Stomach smooth muscle (tissue), 2 donors: ENCODE results near the gene RAPGEF1.
"Not testable (repeated sequence)": the region's sequence is repeated elsewhere in the genome, so short reads cannot be mapped to it uniquely, and the experiment has no call there.

Experiments
- H3K27ac ChIP-seq: one replicate; pipeline ENCODE4 v1.7.0; 2013; ENCODE audit warnings: mild to moderate bottlenecking, low read length, inconsistent platforms
- H3K27me3 ChIP-seq, 2 donors: one replicate each; pipeline ENCODE4 v1.7.0; 2013; ENCODE audit warnings: low read length in 2 of 2; ENCODE audit not compliant: insufficient read depth in 2 of 2, control insufficient read depth in 1 of 2
- H3K36me3 ChIP-seq, 2 donors: one replicate each; pipeline ENCODE4 v1.7.0; 2013; ENCODE audit warnings: low read length in 2 of 2; ENCODE audit not compliant: control insufficient read depth in 2 of 2, insufficient read depth in 2 of 2
- H3K4me1 ChIP-seq: one replicate; pipeline ENCODE4 v1.7.0; 2013; ENCODE audit warnings: low read length; ENCODE audit not compliant: control insufficient read depth, insufficient read depth
- H3K4me3 ChIP-seq, 2 donors: one replicate each; pipeline ENCODE4 v1.7.0; 2013; ENCODE audit warnings: low read length in 2 of 2
- H3K9ac ChIP-seq, 2 donors: one replicate each; pipeline ENCODE4 v1.7.0; 2013; ENCODE audit warnings: low read length in 2 of 2, mild to moderate bottlenecking in 1 of 2
- H3K9me3 ChIP-seq, 2 donors: one replicate each; pipeline ENCODE4 v1.7.0; 2013; ENCODE audit warnings: low read length in 2 of 2; ENCODE audit not compliant: control insufficient read depth in 2 of 2
- donor health status: healthy.
- donor health status: Pancreatic carcinoma.

RAPGEF1 gene

GRCh38 chr9:131668439-131669268 is 71.2 kb downstream of the RAPGEF1 start:
- no peaks in the 10 kb centered on the region for H3K9me3 ChIP-seq
- peak overlapping the region; percentile 69 for H3K27ac ChIP-seq
- H3K36me3 ChIP-seq, result no peaks in the 10 kb centered on the region
- no peaks in the 10 kb centered on the region for H3K27me3 ChIP-seq
- peak overlapping the region in 1 of 2 donors; percentile 44 for H3K4me3 ChIP-seq
- H3K4me1 ChIP-seq, result peaks cover 52% of the 10 kb centered on the region
- peak overlapping the region; percentile 40 to 66 for H3K9ac ChIP-seq

- no peak overlapping the region for H3K27ac ChIP-seq
- no peak overlapping the region for H3K4me3 ChIP-seq
- no peaks in the 10 kb centered on the region for H3K36me3 ChIP-seq
- H3K27me3 ChIP-seq, result no peaks in the 10 kb centered on the region
- H3K9ac ChIP-seq, result no peak overlapping the region
- no peaks in the 10 kb centered on the region for H3K9me3 ChIP-seq
- H3K4me1 ChIP-seq, result peaks cover 52% of the 10 kb centered on the region
Observed at GRCh38 chr9:131668057-131668438, 71.8 kb downstream of the RAPGEF1 start.

- H3K4me1 ChIP-seq, result peaks cover 49% of the 10 kb centered on the region
- no peak overlapping the region for H3K4me3 ChIP-seq
- H3K36me3 ChIP-seq, result no peaks in the 10 kb centered on the region
- no peaks in the 10 kb centered on the region for H3K9me3 ChIP-seq
- H3K9ac ChIP-seq, result no peak overlapping the region
- H3K27me3 ChIP-seq, result no peaks in the 10 kb centered on the region
- no peak overlapping the region for H3K27ac ChIP-seq
Observed at GRCh38 chr9:131667576-131667975, 72.3 kb downstream of the RAPGEF1 start.

- peaks cover 41% of the 10 kb centered on the region for H3K4me1 ChIP-seq
- H3K9me3 ChIP-seq, result no peaks in the 10 kb centered on the region
- no peak overlapping the region for H3K27ac ChIP-seq
- no peaks in the 10 kb centered on the region for H3K36me3 ChIP-seq
- no peak overlapping the region for H3K9ac ChIP-seq
- no peak overlapping the region for H3K4me3 ChIP-seq
- no peaks in the 10 kb centered on the region for H3K27me3 ChIP-seq
Observed at GRCh38 chr9:131666774-131667173, 73.1 kb downstream of the RAPGEF1 start.

GRCh38 chr9:131666029-131666428 is 73.8 kb downstream of the RAPGEF1 start:
- Histone ChIP-seq H3K27me3 (no peaks in the 10 kb centered on the region), H3K4me3 (no peak overlapping the region), H3K36me3 (no peaks in the 10 kb centered on the region), H3K9me3 (no peaks in the 10 kb centered on the region), H3K9ac (no peak overlapping the region), H3K4me1 (peaks cover 35% of the 10 kb centered on the region), H3K27ac (no peak overlapping the region)

GRCh38 chr9:131663288-131663687 is 76.6 kb downstream of the RAPGEF1 start:
- Histone ChIP-seq H3K9ac (no peak overlapping the region), H3K4me1 (peaks cover 18% of the 10 kb centered on the region), H3K27me3 (no peaks in the 10 kb centered on the region), H3K9me3 (no peaks in the 10 kb centered on the region), H3K4me3 (no peak overlapping the region), H3K27ac (no peak overlapping the region), H3K36me3 (no peaks in the 10 kb centered on the region)

GRCh38 chr9:131662289-131662621 is 77.6 kb downstream of the RAPGEF1 start:
- H3K9me3 ChIP-seq, H3K27ac ChIP-seq, H3K4me3 ChIP-seq, H3K27me3 ChIP-seq, H3K36me3 ChIP-seq, H3K9ac ChIP-seq: not testable (repeated sequence)
- H3K4me1 ChIP-seq, result peaks cover 18% of the 10 kb centered on the region

- H3K9ac ChIP-seq, result no peak overlapping the region
- H3K27me3 ChIP-seq, result no peaks in the 10 kb centered on the region
- H3K4me1 ChIP-seq, result peaks cover 21% of the 10 kb centered on the region
- no peak overlapping the region for H3K27ac ChIP-seq
- no peaks in the 10 kb centered on the region for H3K9me3 ChIP-seq
- H3K36me3 ChIP-seq, result no peaks in the 10 kb centered on the region
- no peak overlapping the region for H3K4me3 ChIP-seq
Observed at GRCh38 chr9:131661568-131662288, 78.1 kb downstream of the RAPGEF1 start.

- no peaks in the 10 kb centered on the region for H3K27me3 ChIP-seq
- H3K27ac ChIP-seq, result no peak overlapping the region
- peaks cover 0 to 2% of the 10 kb centered on the region in 2 donors for H3K36me3 ChIP-seq
- H3K9me3 ChIP-seq, result no peaks in the 10 kb centered on the region
- peaks cover 21% of the 10 kb centered on the region for H3K4me1 ChIP-seq
- H3K9ac ChIP-seq, result no peak overlapping the region
- no peak overlapping the region for H3K4me3 ChIP-seq
Observed at GRCh38 chr9:131660466-131661405, 79.1 kb downstream of the RAPGEF1 start.

GRCh38 chr9:131658377-131659129 is 81.3 kb downstream of the RAPGEF1 start:
- Histone ChIP-seq H3K27me3 (no peaks in the 10 kb centered on the region), H3K36me3 (peaks cover 0 to 2% of the 10 kb centered on the region in 2 donors), H3K4me3 (no peak overlapping the region), H3K9ac (no peak overlapping the region), H3K4me1 (peaks cover 21% of the 10 kb centered on the region), H3K27ac (no peak overlapping the region), H3K9me3 (no peaks in the 10 kb centered on the region)
